Colonic mucosa (tissue), 4 donors: ENCODE results near the gene RPP40. TPM values are rescaled to one million over a fixed set of nuclear protein-coding genes. Genes with fewer than 3 reads are reported as not detected.
"Not testable (repeated sequence)": the region's sequence is repeated elsewhere in the genome, so short reads cannot be mapped to it uniquely, and the experiment has no call there.

Experiments used
- DNase-seq: peaks from one replicate; pipeline ENCODE4 v3.0.0-alpha.2; 2020
- H3K27ac ChIP-seq: fragments of 200-600 bp; one replicate; pipeline ENCODE4 v1.8.0; 2021
- H3K27me3 ChIP-seq: fragments of 200-600 bp; one replicate; pipeline ENCODE4 v1.8.0; 2021
- H3K36me3 ChIP-seq: fragments of 200-600 bp; one replicate; pipeline ENCODE4 v1.8.0; 2021
- H3K4me1 ChIP-seq: fragments of 200-600 bp; one replicate; pipeline ENCODE4 v1.8.0; 2021; ENCODE audit warnings: mild to moderate bottlenecking
- H3K4me3 ChIP-seq: fragments of 200-600 bp; one replicate; pipeline ENCODE4 v1.8.0; 2021
- H3K9ac ChIP-seq, 2 donors: one replicate each; pipeline ENCODE4 v1.7.0; 2013; ENCODE audit warnings: control low read depth in 2 of 2, low read depth in 2 of 2, low read length in 2 of 2
- H3K9me3 ChIP-seq: fragments of 200-600 bp; one replicate; pipeline ENCODE4 v1.8.0; 2021
- CTCF ChIP-seq: fragments of 200-600 bp; IDR thresholded peaks from one replicate; pipeline ENCODE4 v1.8.0; 2022; ENCODE audit warnings: antibody characterized with exemption, mild to moderate bottlenecking
- intact Hi-C: fragments of 100-400 bp; cut with DNase I; formaldehyde crosslinking; loops from one replicate; pipeline ENCODE4 v1.14.1; 2022
- total RNA-seq, 2 donors: library from RNA; stranded (reverse); fragmentation: NEBNext Ultra II Directional in 1 of 2; extraction: Animal tissue kit (Norgen Biotek cat#: 25700) in 1 of 2; gene quantifications; one replicate each; pipeline ENCODE4 v1.2.1, GENCODE V29; 2021
- donor health status: healthy.
- donor health status: DM: no; HTN: no; CAD: no.
- donor health status: DM: no; HTN: no; CAD: no.

Gene RPP40
- total RNA-seq, 2 donors from 2014 or later, result 4.4 to 6.1 TPM

DNA sequence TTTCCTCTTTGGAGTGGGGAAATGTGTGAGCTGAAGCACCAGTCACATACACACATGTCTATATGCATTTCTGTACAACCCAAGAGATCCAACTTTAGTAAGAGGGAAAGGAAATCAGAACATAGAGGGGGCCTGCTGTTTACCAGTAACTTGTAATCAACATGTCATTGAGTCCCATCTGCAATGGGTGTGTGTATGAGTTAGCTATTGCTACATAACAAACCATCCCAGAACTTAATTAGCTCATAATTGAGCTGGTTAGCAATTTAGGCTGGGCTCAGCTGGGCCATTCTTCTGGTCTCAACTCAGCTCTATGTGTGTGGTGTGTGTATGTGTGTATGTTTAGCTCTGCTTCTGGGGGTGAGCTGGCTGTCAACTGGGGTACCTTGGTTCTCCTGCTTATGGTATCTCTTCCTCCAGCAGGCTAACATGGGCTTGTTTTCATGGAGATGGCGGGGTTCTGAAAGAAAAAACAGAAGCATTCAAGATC, 10.3 kb upstream of the RPP40 start:
- Histone ChIP-seq H3K4me3 (no peak overlapping the region), H3K4me1 (no peaks in the 10 kb centered on the region), H3K27ac (no peak overlapping the region), H3K27me3 (no peaks in the 10 kb centered on the region), H3K36me3 (no peaks in the 10 kb centered on the region), H3K9ac (no peak overlapping the region), H3K9me3 (no peaks in the 10 kb centered on the region)
- TF ChIP-seq CTCF, result no peak
- intact Hi-C loops, result no loop called here
- no peak for DNase-seq

DNA sequence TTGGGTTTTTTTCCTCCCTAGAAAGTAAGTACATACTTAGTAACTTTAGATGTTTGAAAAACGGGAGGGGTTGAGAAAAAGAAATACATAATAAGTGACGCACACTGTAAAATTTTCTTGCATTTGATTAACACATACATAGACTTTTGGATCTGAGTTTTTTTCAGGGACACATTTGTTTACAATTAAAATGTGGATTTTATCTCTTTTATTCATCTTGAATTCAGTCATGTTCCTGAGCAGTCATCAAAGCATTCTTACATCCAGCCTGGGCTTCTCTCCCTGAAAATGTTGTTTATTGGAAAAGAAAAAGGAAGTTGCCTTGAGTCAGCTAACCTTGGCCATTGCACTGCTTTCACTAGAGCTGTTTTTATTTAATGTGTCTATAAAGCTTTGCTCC, 8.7 kb upstream of the RPP40 start:
- H3K27me3 ChIP-seq, result no peaks in the 10 kb centered on the region
- no peaks in the 10 kb centered on the region for H3K36me3 ChIP-seq
- TF ChIP-seq CTCF, result no peak
- H3K4me3 ChIP-seq, result no peak overlapping the region
- intact Hi-C loops, result no loop called here
- no peaks in the 10 kb centered on the region for H3K4me1 ChIP-seq
- H3K27ac ChIP-seq, result no peak overlapping the region
- no peak overlapping the region for H3K9ac ChIP-seq
- no peak for DNase-seq
- H3K9me3 ChIP-seq, result no peaks in the 10 kb centered on the region

DNA sequence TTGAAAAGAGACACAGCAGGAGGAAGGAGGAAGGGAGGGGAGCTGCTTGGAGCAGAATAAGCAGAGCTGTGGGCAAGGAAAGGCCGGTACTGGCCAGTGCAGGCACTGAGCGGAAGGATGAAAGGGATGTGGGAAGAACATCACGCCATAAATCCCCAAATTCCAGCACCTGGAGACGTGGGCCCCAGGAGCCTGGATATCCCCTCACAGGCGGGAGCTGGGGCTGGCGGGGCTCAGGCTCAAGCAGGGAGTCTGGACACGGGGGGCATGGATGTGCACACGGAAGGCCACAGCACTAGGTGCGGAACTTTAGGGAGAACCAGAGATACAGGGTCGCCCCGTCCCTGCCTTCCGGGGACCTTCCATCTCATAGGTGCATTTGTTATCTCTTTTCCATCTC, 7.5 kb upstream of the RPP40 start:
- DNase-seq, result no peak
- intact Hi-C loops, result no loop called here
- H3K4me3 ChIP-seq, result no peak overlapping the region

GRCh38 chr6:5007531-5007930, 3.7 kb upstream of the RPP40 start:
- intact Hi-C loops, result no loop called here
- no peaks in the 10 kb centered on the region for H3K27me3 ChIP-seq
- no peaks in the 10 kb centered on the region for H3K9me3 ChIP-seq
- H3K4me3 ChIP-seq, result no peak overlapping the region
- no peaks in the 10 kb centered on the region for H3K4me1 ChIP-seq
- no peak overlapping the region for H3K27ac ChIP-seq
- no peak for TF ChIP-seq CTCF
- DNase-seq, result no peak
- no peaks in the 10 kb centered on the region for H3K36me3 ChIP-seq
- H3K9ac ChIP-seq, result no peak overlapping the region

More for the DNA sequence above, 7.5 kb upstream of the RPP40 start:
- TF ChIP-seq CTCF, result no peak
- Histone ChIP-seq H3K9ac (no peak overlapping the region), H3K36me3 (no peaks in the 10 kb centered on the region), H3K9me3 (no peaks in the 10 kb centered on the region), H3K27ac (no peak overlapping the region), H3K27me3 (no peaks in the 10 kb centered on the region), H3K4me1 (no peaks in the 10 kb centered on the region)

DNA sequence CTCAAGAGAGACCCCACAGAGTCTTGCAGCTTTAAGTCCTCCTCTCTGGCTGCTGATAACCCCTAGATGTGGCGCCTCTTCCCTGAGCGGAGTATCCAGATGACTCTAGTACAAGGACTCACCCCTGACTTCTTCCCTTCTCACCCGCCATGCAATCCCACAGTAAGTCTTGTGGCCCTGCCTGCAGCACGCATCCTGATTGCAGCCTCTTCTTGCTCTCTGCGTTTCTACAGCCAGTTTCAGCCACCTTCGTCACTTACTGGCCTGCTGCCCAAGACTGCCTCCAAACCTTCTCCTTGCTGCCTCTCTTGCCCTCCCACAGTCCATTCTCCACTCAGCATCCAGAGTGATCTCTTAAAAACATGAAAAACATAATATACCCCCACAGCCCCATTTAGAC, 2.4 kb upstream of the RPP40 start:
- H3K4me1 ChIP-seq, result no peaks in the 10 kb centered on the region
- no peak for TF ChIP-seq CTCF
- no peaks in the 10 kb centered on the region for H3K36me3 ChIP-seq
- no peak overlapping the region for H3K4me3 ChIP-seq
- intact Hi-C loops, result no loop called here
- no peaks in the 10 kb centered on the region for H3K9me3 ChIP-seq
- H3K9ac ChIP-seq, result no peak overlapping the region
- no peaks in the 10 kb centered on the region for H3K27me3 ChIP-seq
- H3K27ac ChIP-seq, result no peak overlapping the region
- DNase-seq, result no peak

GRCh38 chr6:5005038-5005433, 1.2 kb upstream of the RPP40 start:
- H3K9ac ChIP-seq, H3K4me1 ChIP-seq, H3K27me3 ChIP-seq, H3K27ac ChIP-seq, intact Hi-C loops, H3K36me3 ChIP-seq, DNase-seq, H3K9me3 ChIP-seq, H3K4me3 ChIP-seq: not testable (repeated sequence)
